Endodermal cell (in vitro differentiated cells): ENCODE results near the gene C3orf20. TPM values are rescaled to one million over a fixed set of nuclear protein-coding genes. Genes with fewer than 3 reads are reported as not detected.

Experiments used
- DNase-seq: peaks from one replicate; pipeline ENCODE4 v3.0.0-alpha.2; 2017
- H3K27ac ChIP-seq: 2 replicates; pipeline ENCODE4 v1.5.1; 2013; ENCODE audit warnings: mild to moderate bottlenecking, low read depth, low read length, moderate library complexity
- H3K27me3 ChIP-seq: 2 replicates; pipeline ENCODE4 v1.6.1; 2013; ENCODE audit warnings: mild to moderate bottlenecking, low read length, moderate library complexity; ENCODE audit not compliant: insufficient read depth, control insufficient read depth, poor library complexity, severe bottlenecking
- H3K36me3 ChIP-seq: 2 replicates; pipeline ENCODE4 v1.7.0; 2013; ENCODE audit warnings: mild to moderate bottlenecking, low read length, moderate library complexity; ENCODE audit not compliant: control insufficient read depth, insufficient read depth
- H3K4me1 ChIP-seq: one replicate; pipeline ENCODE4 v1.7.0; 2013; ENCODE audit warnings: low read length; ENCODE audit not compliant: control insufficient read depth, insufficient read depth
- H3K4me3 ChIP-seq: 2 replicates; pipeline ENCODE4 v1.5.1; 2013; ENCODE audit warnings: mild to moderate bottlenecking, low read length, moderate library complexity
- H3K9ac ChIP-seq: 2 replicates; pipeline ENCODE4 v1.6.1; 2013; ENCODE audit warnings: mild to moderate bottlenecking, low read length, moderate library complexity; ENCODE audit not compliant: poor library complexity, severe bottlenecking; ENCODE audit errors: extremely low read depth
- H3K9me3 ChIP-seq: 2 replicates; pipeline ENCODE4 v1.6.1; 2013; ENCODE audit warnings: mild to moderate bottlenecking, low read length, moderate library complexity; ENCODE audit not compliant: control insufficient read depth
- H3K27ac Mint-ChIP-seq: 2 replicates; pipeline ENCODE4 v1.8.0; 2020; ENCODE audit warnings: mixed read lengths
- H3K27me3 Mint-ChIP-seq: 2 replicates; pipeline ENCODE4 v1.8.0; 2021; ENCODE audit warnings: mild to moderate bottlenecking, mixed read lengths; ENCODE audit not compliant: insufficient read depth
- H3K36me3 Mint-ChIP-seq: 2 replicates; pipeline ENCODE4 v1.8.0; 2020; ENCODE audit warnings: low read depth, mixed read lengths
- H3K4me1 Mint-ChIP-seq: 2 replicates; pipeline ENCODE4 v1.8.0; 2020; ENCODE audit warnings: mixed read lengths
- H3K4me3 Mint-ChIP-seq: 2 replicates; pipeline ENCODE4 v1.8.0; 2020; ENCODE audit warnings: mild to moderate bottlenecking, moderate library complexity, mixed read lengths
- H3K9me3 Mint-ChIP-seq: 2 replicates; pipeline ENCODE4 v1.8.0; 2020; ENCODE audit warnings: mild to moderate bottlenecking, mixed read lengths
- CTCF ChIP-seq: fragments of 200-600 bp; sonication (generic); conservative IDR thresholded peaks from 2 replicates; pipeline ENCODE4 v1.5.0; 2021; ENCODE audit warnings: antibody characterized with exemption, mild to moderate bottlenecking
- WGBS, 2 experiments: methylation state at CpG; one replicate each; pipeline versions ENCODE4 v1.1.5 to v1.1.7; 2013; ENCODE audit warnings: missing lambda C conversion rate in 2 of 2, mixed read lengths in 1 of 2; ENCODE audit not compliant: insufficient coverage in 1 of 2, insufficient read length in 1 of 2; 5-methylcytosine and 5-hydroxymethylcytosine counted together
- total RNA-seq, 2 donors: library from RNA; stranded (reverse); fragmentation: NEBNext Ultra II Directional in 1 of 2; extraction: Animal tissue kit (Norgen Biotek cat#: 25700) in 1 of 2; gene quantifications; 2 replicates in 1 of 2; 3 replicates in 1 of 2; pipeline ENCODE4 v1.2.1, GENCODE V29; 2021

The C3orf20 gene
- total RNA-seq, 2 donors from 2014 or later, result not detected

- no peak overlapping the region for H3K27ac Mint-ChIP-seq
- H3K9me3 Mint-ChIP-seq, result no peaks in the 10 kb centered on the region
- no peak for DNase-seq
- Histone ChIP-seq H3K4me3 (no peak overlapping the region), H3K27me3 (no peaks in the 10 kb centered on the region), H3K9ac (no peak overlapping the region), H3K4me1 (no peaks in the 10 kb centered on the region), H3K9me3 (no peaks in the 10 kb centered on the region), H3K36me3 (no peaks in the 10 kb centered on the region), H3K27ac (no peak overlapping the region)
- H3K4me3 Mint-ChIP-seq, result no peak overlapping the region
- 90 to 94% methylated on average over 2 to 3 of the region's 3 CpGs for WGBS, 2 experiments
- no peaks in the 10 kb centered on the region for H3K36me3 Mint-ChIP-seq
- TF ChIP-seq CTCF, result no peak
- H3K27me3 Mint-ChIP-seq, result no peaks in the 10 kb centered on the region
- H3K4me1 Mint-ChIP-seq, result no peaks in the 10 kb centered on the region
These were observed 90.1 kb downstream of the C3orf20 start for GRCh38 chr3:14765060-14765400.

GRCh38 chr3:14765576-14766427 is 90.9 kb downstream of the C3orf20 start:
- no peaks in the 10 kb centered on the region for H3K4me1 ChIP-seq
- no peak overlapping the region for H3K4me3 ChIP-seq
- no peak overlapping the region for H3K27ac ChIP-seq
- 89 to 91% methylated on average over 4 to 9 of the region's 9 CpGs for WGBS, 2 experiments
- Mint-ChIP-seq H3K27ac (no peak overlapping the region), H3K36me3 (no peaks in the 10 kb centered on the region), H3K4me1 (no peaks in the 10 kb centered on the region), H3K9me3 (no peaks in the 10 kb centered on the region), H3K4me3 (no peak overlapping the region), H3K27me3 (no peaks in the 10 kb centered on the region)
- TF ChIP-seq CTCF, result no peak
- peak; percentile 40 for DNase-seq
- H3K36me3 ChIP-seq, result no peaks in the 10 kb centered on the region
- H3K9me3 ChIP-seq, result no peaks in the 10 kb centered on the region
- H3K9ac ChIP-seq, result no peak overlapping the region
- H3K27me3 ChIP-seq, result no peaks in the 10 kb centered on the region

GRCh38 chr3:14766428-14767244 is 91.7 kb downstream of the C3orf20 start:
- H3K9me3 ChIP-seq, result no peaks in the 10 kb centered on the region
- no peak overlapping the region for H3K27ac ChIP-seq
- DNase-seq, result peak; percentile 38
- WGBS, 2 experiments, result 90 to 93% methylated on average over 16 to 23 of the region's 23 CpGs
- H3K27me3 ChIP-seq, result no peaks in the 10 kb centered on the region
- no peaks in the 10 kb centered on the region for H3K36me3 Mint-ChIP-seq
- TF ChIP-seq CTCF, result no peak
- no peaks in the 10 kb centered on the region for H3K36me3 ChIP-seq
- H3K4me3 ChIP-seq, result no peak overlapping the region
- H3K4me1 Mint-ChIP-seq, result no peaks in the 10 kb centered on the region
- no peak overlapping the region for H3K9ac ChIP-seq
- H3K4me3 Mint-ChIP-seq, result no peak overlapping the region
- H3K9me3 Mint-ChIP-seq, result no peaks in the 10 kb centered on the region
- H3K27ac Mint-ChIP-seq, result no peak overlapping the region
- H3K27me3 Mint-ChIP-seq, result no peaks in the 10 kb centered on the region
- no peaks in the 10 kb centered on the region for H3K4me1 ChIP-seq
